Parietal lobe (tissue), 2 donors: ENCODE results near the gene TRIM48. TPM values are rescaled to one million over a fixed set of nuclear protein-coding genes. Genes with fewer than 3 reads are reported as not detected.

Experiments used
- small RNA-seq: library from RNA; depleted of rRNA; stranded (forward); fragments of <200 nt; gene quantifications from one replicate; pipeline ENCODE3, GENCODE V24; 2014; ENCODE audit warnings: low replicate concordance
- total RNA-seq: library from RNA; depleted of rRNA; stranded (reverse); fragments of >200 nt; gene quantifications from one replicate; pipeline ENCODE4 v1.2.3, GENCODE V29; 2014

TRIM48 gene
- total RNA-seq = not detected

GRCh38 chr11:55261855-55262254 lies at the start of gene TRIM48:
TRIM48 (plus strand) TSS chr11:55262155; CDS start chr11:55262268, 113 bp downstream.

Small RNAs within 50 kb of the gene (small RNA-seq; reads per million reads assigned to genes)
- not detected for gene AP005597.4

Other genes with a start within 250 kb of the TRIM48 start
- not detected for gene OR4A16, start 81.0 kb downstream of the TRIM48 start, total RNA-seq
- not detected for gene OR4A15, start 105.8 kb downstream of the TRIM48 start, total RNA-seq